CD4-positive, alpha-beta T cell treated with Interleukin-17A for 4 hours (primary cell): ENCODE results near the gene WWOX.

Experiments
- DNase-seq: peaks from one replicate; pipeline ENCODE4 v3.0.0-alpha.2; 2020; ENCODE audit warnings: mixed read lengths

The WWOX gene

DNA sequence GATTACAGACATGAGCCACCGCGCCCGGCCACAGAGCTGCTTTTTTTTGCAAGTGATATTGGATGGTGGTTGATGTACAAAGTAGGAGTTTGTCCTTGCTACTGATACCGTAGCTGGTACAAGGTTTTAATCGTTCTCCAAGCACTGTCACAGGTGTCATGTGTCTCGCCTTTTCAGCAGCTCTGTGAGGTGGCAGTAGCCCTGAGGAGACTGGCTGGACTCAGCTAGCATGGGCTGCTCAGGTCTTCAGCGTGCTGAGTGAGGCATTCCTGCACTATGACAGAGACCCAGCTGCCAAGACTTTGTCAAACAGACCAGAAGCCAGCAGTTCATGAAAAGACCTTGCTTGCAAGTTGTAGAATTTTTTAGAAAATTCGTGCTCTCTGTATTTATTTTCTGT is 7.2 kb downstream of the WWOX start:
- no peak for DNase-seq

DNA sequence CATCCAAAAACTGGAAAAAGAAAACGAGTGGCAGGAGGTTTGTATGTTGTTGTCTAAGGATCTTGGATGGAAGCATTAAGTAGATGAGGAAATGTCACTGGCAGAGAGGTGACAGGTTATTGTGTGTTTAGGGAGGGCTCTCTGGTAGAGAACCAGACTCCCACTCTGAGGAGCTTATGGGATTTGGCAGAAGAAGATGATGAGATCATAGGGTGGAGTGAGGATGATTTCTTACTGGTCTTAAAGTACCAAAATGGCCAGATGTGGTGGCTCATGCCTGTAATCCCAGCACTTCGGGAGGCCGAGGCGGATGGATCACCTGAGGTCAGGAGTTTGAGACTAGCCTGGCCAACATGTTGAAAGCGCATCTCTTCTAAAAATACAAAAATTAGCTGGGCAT is 9.0 kb downstream of the WWOX start:
- no peak for DNase-seq

GRCh38 chr16:78113258-78113657 is 13.8 kb downstream of the WWOX start:
- no peak for DNase-seq

DNA sequence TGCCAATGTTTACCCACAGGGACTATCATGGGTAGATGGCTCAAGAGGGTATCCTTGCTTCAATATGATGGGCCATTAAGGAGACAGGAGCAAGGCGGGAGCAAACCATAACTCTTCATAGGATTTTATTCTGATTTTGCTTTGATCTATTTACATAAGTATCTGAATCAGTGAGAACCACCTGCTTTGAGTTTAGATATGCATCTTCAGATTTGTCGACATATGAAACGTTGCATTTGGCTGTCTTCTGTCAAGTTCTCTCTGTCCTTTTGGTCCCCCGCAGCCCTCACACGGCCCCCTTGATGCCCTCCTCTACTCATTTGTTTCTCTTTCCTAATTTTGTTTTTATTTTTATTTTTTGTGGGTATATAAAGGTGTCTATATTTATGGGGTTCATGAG is 16.2 kb downstream of the WWOX start:
- no peak for DNase-seq

GRCh38 chr16:78116946-78117345 is 17.5 kb downstream of the WWOX start:
- no peak for DNase-seq

DNA sequence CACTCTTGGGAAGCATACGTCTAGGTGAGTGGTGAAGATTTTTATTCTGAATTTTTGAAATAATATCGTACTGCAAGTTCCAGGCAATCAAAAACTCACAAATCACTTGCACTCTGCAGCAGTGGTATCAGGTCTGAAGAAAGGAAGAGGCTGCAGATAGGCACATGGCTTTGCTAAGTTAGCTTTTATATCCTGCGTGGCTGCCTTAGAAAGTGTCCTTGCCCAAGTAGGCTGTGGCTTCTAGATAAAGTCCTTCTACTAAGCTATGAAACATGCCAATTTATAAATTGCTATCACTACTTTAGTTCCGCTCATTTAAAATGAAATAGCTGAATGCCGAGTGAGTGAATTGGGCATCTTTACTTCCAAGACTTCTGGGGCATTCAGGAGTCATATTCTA is 17.9 kb downstream of the WWOX start:
- no peak for DNase-seq

DNA sequence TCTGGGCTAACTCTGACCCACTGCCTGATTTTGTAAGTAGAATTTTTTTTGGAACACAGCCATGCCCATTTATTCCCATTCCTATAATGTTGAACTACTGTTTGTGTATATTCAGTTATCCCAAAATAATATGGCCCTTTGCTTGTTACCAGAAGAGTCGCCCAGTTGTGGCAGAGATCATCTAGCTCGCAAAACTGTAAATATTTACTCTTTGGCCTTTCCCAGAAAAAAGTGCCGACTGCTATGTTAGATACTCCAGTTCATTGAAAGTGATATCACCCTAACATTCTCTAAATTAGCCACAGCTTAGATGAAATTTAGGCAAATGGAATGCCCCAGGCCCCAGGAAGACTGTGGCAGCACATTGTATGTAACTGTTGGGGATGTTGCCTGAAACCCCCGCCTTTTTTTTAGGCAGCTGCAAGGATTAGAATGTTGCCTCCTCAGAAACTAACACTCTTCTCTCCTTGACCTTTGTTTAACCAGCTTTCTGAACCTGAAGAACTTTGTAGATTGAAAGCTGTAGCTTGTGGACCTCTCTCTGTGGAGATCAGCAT is 19.1 kb downstream of the WWOX start:
- DNase-seq, result no peak

- DNase-seq, result no peak
Measured at GRCh38 chr16:78122774-78123315, 23.4 kb downstream of the WWOX start.

DNA sequence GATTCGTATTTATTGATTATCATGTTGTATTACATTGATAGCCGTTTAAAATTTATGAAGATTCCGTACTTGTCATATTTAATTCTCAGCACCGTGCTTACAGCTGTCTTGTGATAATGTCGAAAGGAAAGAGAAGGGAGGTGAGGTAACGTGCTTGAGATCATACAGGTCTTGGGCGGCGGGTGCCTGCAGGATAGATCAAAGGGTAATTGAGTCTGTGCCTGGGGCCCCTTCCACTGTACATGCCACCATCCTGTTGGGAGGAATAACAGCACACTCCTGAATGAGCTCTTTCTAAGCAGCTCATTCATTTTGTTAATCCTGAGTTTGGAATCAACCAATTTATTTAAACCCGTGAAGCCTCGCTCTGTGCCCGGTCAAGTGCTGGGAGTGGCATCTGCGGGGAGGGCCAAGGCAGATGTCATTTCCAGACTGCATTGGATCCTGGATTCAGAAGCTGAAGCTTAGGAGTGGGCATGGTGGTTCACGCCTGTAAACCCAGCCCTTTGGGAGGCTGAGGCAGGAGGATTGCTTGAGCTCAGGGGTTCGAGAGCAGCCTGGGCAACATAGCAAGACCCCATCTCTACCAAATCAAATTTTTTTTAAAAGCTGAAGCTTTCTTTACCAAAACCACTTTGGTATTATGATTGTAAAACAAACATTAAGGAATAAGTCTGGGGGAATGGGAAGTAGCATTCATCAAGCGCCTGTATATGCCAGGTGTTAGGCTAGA is 25.8 kb downstream of the WWOX start:
- DNase-seq, result no peak

DNA sequence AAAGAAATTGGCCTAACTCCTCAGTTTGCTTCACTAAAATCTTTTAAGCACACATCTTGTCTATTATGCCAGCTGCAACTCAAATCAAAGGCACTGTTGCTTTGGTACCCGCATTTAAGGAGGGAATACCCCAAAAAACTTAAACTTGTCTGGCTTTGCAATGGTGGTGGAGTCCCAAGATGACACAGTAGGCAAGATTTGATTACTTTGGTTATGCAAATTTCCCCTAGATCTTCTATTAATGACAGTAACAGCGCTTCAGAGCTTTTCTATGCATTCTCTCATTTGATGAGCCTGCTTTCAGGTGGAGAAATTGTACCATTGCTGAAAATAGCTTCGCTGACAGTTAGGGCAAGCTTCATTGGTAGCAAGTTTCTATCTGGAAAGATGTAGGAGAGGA is 27.2 kb downstream of the WWOX start:
- no peak for DNase-seq

DNA sequence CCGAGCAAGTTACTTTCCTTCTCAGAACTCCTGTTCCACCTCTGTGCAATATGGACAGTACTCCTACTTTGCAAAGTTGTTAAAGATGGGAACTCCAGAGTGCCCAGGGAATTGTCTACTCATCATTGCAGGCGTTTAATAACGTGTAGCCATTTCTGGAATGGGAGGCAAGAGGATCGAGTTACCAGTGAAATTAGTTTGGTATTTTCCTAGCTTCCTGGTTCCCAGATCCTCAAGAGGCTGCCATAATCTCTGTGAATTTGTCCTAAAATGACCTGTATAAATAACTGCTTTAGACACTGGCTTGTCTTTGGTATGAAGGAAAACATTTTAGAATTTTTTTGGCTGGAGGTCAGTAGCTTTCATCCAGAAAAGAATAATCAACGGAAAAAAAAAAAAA is 27.7 kb downstream of the WWOX start:
- no peak for DNase-seq

DNA sequence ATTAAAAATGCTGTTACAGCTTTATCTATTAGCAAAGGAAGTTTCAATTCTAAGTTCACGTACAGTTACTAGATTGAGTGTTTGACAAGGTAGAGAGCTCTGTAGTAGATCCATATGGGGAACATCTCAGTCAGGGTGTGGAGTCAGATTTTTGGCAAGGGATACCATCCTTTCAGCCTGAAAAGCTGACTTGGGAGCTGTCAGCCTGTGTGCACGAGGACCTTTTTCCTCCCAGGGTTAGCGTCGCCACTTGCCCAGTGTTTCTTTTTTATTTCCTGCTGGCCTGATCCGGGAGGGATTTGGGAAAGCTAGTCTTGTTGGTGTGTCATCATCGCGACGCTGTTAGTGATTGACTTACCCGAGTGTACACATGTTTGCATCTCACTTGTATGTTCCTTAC is 29.5 kb downstream of the WWOX start:
- no peak for DNase-seq

GRCh38 chr16:78129349-78129748 is 29.9 kb downstream of the WWOX start:
- DNase-seq, result no peak

DNA sequence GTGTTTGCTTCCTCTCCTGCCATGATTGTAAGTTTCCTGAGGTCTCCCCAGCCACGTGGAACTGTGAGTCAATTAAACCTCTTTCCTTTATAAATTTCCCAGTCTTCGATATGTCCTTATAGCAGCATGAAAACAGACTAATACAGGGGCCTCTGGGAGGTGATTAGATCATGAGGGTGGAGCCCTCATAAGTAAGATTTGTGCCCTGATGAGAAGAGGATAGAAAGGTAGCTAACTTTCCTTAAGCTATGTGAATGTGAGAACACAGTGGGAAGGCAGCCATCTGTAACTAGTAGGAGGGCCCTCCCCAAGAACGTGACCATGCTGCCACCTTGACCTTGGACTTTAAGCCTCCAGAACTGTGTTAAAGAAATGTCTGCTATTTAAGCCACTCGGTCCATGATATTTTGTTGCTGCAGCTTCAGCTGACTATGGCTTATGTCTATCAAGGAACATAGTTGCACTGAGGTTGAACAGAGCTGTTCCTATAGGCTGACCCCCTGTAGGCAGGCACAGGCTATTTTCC is 30.7 kb downstream of the WWOX start:
- no peak for DNase-seq

GRCh38 chr16:78130950-78131349 is 31.5 kb downstream of the WWOX start:
- DNase-seq, result no peak

GRCh38 chr16:78133919-78134318 is 34.5 kb downstream of the WWOX start:
- DNase-seq, result no peak

DNA sequence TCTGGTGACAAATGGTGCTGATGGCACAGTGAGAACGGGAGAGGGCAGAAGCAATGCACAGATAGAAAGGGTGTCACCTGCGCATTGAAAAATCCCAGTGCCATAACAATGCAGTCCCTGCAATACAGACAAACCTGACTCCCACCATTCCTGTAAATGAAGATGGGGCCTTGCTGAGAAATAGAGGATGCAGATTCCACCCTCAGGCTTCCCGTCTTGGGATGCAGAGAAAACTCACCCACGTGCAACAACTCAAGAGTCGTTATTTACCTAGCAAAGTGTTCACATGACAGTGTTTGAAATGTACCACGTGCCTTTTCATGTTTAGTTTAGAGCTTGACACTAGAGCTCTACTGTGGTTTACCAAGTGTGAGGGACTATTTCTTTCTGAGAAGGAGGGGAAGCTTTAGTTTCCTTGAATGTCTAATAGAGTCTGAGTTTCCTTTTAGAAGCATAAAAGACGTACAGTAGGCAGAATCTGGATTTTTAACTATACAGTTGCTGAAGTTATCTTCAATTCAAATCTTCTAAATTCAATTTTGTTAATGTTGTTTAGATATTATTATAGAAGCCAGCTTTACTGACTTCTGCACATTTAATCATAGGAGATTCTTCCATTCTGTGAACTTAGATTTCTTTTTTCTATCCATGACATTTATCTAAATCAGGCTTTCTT is 35.6 kb downstream of the WWOX start:
- no peak for DNase-seq

- DNase-seq, result no peak
Measured at GRCh38 chr16:78137179-78137578, 37.7 kb downstream of the WWOX start.

- DNase-seq, result no peak
Measured at GRCh38 chr16:78137782-78138616, 38.5 kb downstream of the WWOX start.

- DNase-seq, result no peak
Measured at GRCh38 chr16:78140818-78141466, 41.5 kb downstream of the WWOX start.

DNA sequence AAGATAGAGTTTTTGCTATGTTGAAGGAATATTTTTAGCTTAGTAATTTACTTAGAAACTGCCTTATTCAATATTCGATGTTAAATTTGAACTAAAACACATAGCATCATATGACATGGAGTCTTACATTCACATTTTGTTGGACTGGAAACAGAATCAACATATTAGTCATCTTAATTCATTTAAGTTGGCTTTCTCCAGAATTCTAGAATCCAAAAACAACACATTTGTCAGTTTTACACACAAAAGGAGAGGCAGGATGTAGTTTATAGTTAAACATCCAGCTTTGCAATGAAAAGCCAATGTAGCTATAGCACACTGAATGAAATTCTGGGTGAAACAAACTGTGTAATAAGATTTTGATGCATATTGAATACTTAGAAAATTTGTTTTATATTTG is 43.3 kb downstream of the WWOX start:
- no peak for DNase-seq

DNA sequence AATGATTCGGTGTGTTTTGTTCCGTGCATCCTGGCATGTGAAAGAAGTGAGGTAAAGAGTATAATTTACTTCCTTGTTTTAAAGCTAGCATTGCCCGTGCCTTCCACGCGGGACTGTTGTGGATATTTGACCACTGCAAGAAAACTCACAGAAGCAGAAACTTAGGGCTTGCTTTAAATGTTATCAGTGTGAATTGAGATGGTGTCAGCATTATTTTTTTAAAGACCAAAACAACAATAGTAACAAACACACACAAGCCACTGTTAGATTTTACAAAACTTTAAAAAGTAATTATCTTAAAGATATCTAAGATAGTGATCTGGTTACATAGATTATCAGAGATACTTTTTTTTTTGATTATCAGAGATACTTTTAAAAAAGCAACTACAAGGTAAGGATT is 47.4 kb downstream of the WWOX start:
- DNase-seq, result no peak
